Measurements from ENCODE around the gene POMP. TPM values are rescaled to one million over a fixed set of nuclear protein-coding genes. Genes with fewer than 3 reads are reported as not detected.

Gene POMP
- total RNA-seq, 1 donor from 2014 or later, result 131 TPM

- no peaks in the 10 kb centered on the region for H3K4me1 ChIP-seq (ENCODE audit: insufficient read depth, low read length)
- no peaks in the 10 kb centered on the region for H3K27me3 ChIP-seq (ENCODE audit: insufficient read depth, low read length)
- H4K20me1 ChIP-seq (ENCODE audit: insufficient read depth, low read length), result no peaks in the 10 kb centered on the region
- H3K4me2 ChIP-seq (ENCODE audit: low read length), result no peak overlapping the region
- no peaks in the 10 kb centered on the region for H3K9me3 Mint-ChIP-seq (ENCODE audit: unreplicated experiment)
- no peak overlapping the region for H3K4me3 ChIP-seq (ENCODE audit: insufficient read depth, low read depth, low read length)
- H3K4me1 Mint-ChIP-seq (ENCODE audit: low read depth, unreplicated experiment), result peaks cover 6% of the 10 kb centered on the region
- H3K27me3 Mint-ChIP-seq (ENCODE audit: low read depth, unreplicated experiment), result peaks cover 7% of the 10 kb centered on the region
- FAIRE-seq (no peak), DNase-seq (ENCODE audit: low read depth) (peak; percentile 5)
- H3K36me3 ChIP-seq (ENCODE audit: insufficient read depth, low read length), result no peaks in the 10 kb centered on the region
- TF ChIP-seq EZH2 (IDR thresholded peaks at IDR 0.05; ENCODE audit: insufficient read depth, low read length), result no peak
- no peak for TF ChIP-seq CTCF (IDR thresholded peaks at IDR 0.05; ENCODE audit: insufficient read depth, low read depth, low read length)
- H2AFZ ChIP-seq (ENCODE audit: low read depth, low read length), result no peak overlapping the region
- no peak overlapping the region for H3K27ac ChIP-seq (ENCODE audit: low read depth, low read length)
- H3K4me3 Mint-ChIP-seq (ENCODE audit: unreplicated experiment), result no peak overlapping the region
- H3K9ac ChIP-seq (ENCODE audit: low read length), result no peak overlapping the region
- no peaks in the 10 kb centered on the region for H3K79me2 ChIP-seq (ENCODE audit: insufficient read depth, low read length)
- no peaks in the 10 kb centered on the region for H3K9me3 ChIP-seq (ENCODE audit: insufficient read depth, low read depth, low read length)
- H3K36me3 Mint-ChIP-seq (ENCODE audit: low read depth, unreplicated experiment), result no peaks in the 10 kb centered on the region
- no peak overlapping the region for H3K27ac Mint-ChIP-seq (ENCODE audit: unreplicated experiment)
Measured at GRCh38 chr13:28623782-28624706, 34.9 kb upstream of the POMP start.

- TF ChIP-seq EZH2 (IDR thresholded peaks at IDR 0.05; ENCODE audit: insufficient read depth, low read length) (no peak), CTCF (IDR thresholded peaks at IDR 0.05; ENCODE audit: insufficient read depth, low read depth, low read length) (no peak)
- Histone ChIP-seq H4K20me1 (ENCODE audit: insufficient read depth, low read length) (no peaks in the 10 kb centered on the region), H3K4me1 (ENCODE audit: insufficient read depth, low read length) (no peaks in the 10 kb centered on the region), H3K79me2 (ENCODE audit: insufficient read depth, low read length) (no peaks in the 10 kb centered on the region), H3K9ac (ENCODE audit: low read length) (no peak overlapping the region), H3K36me3 (ENCODE audit: insufficient read depth, low read length) (no peaks in the 10 kb centered on the region), H3K9me3 (ENCODE audit: insufficient read depth, low read depth, low read length) (no peaks in the 10 kb centered on the region), H3K27me3 (ENCODE audit: insufficient read depth, low read length) (no peaks in the 10 kb centered on the region), H3K4me3 (ENCODE audit: insufficient read depth, low read depth, low read length) (no peak overlapping the region), H3K4me2 (ENCODE audit: low read length) (no peak overlapping the region), H2AFZ (ENCODE audit: low read depth, low read length) (no peak overlapping the region), H3K27ac (ENCODE audit: low read depth, low read length) (no peak overlapping the region)
- H3K27ac Mint-ChIP-seq (ENCODE audit: unreplicated experiment), result no peak overlapping the region
- no peaks in the 10 kb centered on the region for H3K9me3 Mint-ChIP-seq (ENCODE audit: unreplicated experiment)
- FAIRE-seq, result no peak
- no peaks in the 10 kb centered on the region for H3K36me3 Mint-ChIP-seq (ENCODE audit: low read depth, unreplicated experiment)
- H3K4me3 Mint-ChIP-seq (ENCODE audit: unreplicated experiment), result no peak overlapping the region
- peaks cover 7% of the 10 kb centered on the region for H3K27me3 Mint-ChIP-seq (ENCODE audit: low read depth, unreplicated experiment)
- peaks cover 6% of the 10 kb centered on the region for H3K4me1 Mint-ChIP-seq (ENCODE audit: low read depth, unreplicated experiment)
- no peak for DNase-seq (ENCODE audit: low read depth)
Measured at GRCh38 chr13:28624707-28625432, 34.1 kb upstream of the POMP start.
